BE2C (cell line): ENCODE data around the gene HINFP. TPM values are rescaled to one million over a fixed set of nuclear protein-coding genes. Genes with fewer than 3 reads are reported as not detected.

Experiments
- DNase-seq: peaks from one replicate; pipeline ENCODE4 v3.0.0-alpha.2; 2020
- H3K27me3 ChIP-seq: fragments of 250-450 bp; sonication (Bioruptor Pico); 2 replicates; pipeline ENCODE4 v1.5.1; 2020; ENCODE audit warnings: mild to moderate bottlenecking
- H3K36me3 ChIP-seq: fragments of 250-450 bp; sonication (Bioruptor Pico); 2 replicates; pipeline ENCODE4 v1.5.1; 2020; ENCODE audit warnings: mild to moderate bottlenecking
- H3K4me1 ChIP-seq: fragments of 250-450 bp; sonication (Bioruptor Pico); 2 replicates; pipeline ENCODE4 v1.5.1; 2020
- H3K4me3 ChIP-seq: 2 replicates; pipeline ENCODE4 v1.5.1; 2011; ENCODE audit warnings: low read depth, low read length
- H3K9me3 ChIP-seq: fragments of 250-450 bp; sonication (Bioruptor Pico); 2 replicates; pipeline ENCODE4 v1.5.1; 2020
- polyA plus RNA-seq: library from polyadenylated mRNA; unstranded; fragments of >200 nt; gene quantifications from one replicate; pipeline ENCODE4 v1.2.1, GENCODE V29; 2012; ENCODE audit warnings: low read depth, missing spikeins; ENCODE audit not compliant: insufficient read length, insufficient read depth
- TF ChIP-seq, protein P1 (sequence below): IDR thresholded peaks from 2 replicates; pipeline ENCODE4 v1.5.1; 2012; ENCODE audit warnings: mild to moderate bottlenecking, low read depth, low read length

The HINFP gene, protein sequence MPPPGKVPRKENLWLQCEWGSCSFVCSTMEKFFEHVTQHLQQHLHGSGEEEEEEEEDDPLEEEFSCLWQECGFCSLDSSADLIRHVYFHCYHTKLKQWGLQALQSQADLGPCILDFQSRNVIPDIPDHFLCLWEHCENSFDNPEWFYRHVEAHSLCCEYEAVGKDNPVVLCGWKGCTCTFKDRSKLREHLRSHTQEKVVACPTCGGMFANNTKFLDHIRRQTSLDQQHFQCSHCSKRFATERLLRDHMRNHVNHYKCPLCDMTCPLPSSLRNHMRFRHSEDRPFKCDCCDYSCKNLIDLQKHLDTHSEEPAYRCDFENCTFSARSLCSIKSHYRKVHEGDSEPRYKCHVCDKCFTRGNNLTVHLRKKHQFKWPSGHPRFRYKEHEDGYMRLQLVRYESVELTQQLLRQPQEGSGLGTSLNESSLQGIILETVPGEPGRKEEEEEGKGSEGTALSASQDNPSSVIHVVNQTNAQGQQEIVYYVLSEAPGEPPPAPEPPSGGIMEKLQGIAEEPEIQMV
- 84.1 TPM for polyA plus RNA-seq

DNA sequence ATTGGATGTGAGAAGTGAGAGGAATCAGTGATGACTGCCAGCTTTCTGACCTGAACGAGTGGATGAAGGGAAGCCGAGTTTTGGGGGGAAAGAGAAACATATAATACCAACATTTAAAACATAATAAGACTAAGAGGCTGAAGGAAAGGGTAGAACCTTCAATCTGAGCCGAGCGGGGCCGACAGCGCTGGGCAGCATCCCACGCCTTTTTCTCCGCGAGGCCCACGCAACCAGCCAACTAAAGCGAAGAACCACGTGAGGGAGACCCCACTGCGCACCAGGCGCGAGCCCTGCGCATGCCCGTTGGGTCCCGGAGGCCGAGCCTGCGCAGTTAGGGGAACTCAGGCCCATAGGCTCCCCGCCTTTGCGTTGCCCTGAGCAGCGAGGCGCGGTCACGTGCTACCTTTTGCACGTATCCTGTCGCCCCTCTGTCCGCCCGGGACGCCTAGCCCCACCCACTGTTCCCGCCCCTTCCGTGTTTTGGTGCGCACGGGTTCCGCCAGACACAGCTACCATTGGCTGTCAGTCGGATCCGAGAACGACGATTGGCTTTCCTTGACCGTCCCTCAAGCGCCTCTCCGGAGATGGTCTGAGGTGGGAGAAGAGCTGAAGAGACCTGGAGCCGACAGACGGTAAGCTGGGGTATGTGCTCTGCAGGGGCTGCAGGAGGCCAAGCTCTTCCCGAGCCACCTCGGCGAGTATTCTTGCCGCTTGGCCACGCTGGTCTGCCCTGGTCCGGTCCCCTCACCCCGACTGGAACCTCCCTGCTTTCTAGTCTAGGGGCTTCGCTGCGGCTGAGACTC, at the start of gene HINFP:
HINFP (plus strand) TSS at position 573 of the 803 bp plus-strand sequence. CDS start 5,365 bp downstream, outside the sequence.
- peaks cover 8% of the 10 kb centered on the region for H3K36me3 ChIP-seq
- H3K4me3 ChIP-seq = peak within 1 kb of the TSS; percentile 99
- H3K9me3 ChIP-seq = no peaks in the 10 kb centered on the region
- DNase-seq = peak; percentile 100
- H3K4me1 ChIP-seq = no peaks in the 10 kb centered on the region
- no peaks in the 10 kb centered on the region for H3K27me3 ChIP-seq
- TF ChIP-seq, protein P1, sequence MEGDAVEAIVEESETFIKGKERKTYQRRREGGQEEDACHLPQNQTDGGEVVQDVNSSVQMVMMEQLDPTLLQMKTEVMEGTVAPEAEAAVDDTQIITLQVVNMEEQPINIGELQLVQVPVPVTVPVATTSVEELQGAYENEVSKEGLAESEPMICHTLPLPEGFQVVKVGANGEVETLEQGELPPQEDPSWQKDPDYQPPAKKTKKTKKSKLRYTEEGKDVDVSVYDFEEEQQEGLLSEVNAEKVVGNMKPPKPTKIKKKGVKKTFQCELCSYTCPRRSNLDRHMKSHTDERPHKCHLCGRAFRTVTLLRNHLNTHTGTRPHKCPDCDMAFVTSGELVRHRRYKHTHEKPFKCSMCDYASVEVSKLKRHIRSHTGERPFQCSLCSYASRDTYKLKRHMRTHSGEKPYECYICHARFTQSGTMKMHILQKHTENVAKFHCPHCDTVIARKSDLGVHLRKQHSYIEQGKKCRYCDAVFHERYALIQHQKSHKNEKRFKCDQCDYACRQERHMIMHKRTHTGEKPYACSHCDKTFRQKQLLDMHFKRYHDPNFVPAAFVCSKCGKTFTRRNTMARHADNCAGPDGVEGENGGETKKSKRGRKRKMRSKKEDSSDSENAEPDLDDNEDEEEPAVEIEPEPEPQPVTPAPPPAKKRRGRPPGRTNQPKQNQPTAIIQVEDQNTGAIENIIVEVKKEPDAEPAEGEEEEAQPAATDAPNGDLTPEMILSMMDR = no peak

DNA sequence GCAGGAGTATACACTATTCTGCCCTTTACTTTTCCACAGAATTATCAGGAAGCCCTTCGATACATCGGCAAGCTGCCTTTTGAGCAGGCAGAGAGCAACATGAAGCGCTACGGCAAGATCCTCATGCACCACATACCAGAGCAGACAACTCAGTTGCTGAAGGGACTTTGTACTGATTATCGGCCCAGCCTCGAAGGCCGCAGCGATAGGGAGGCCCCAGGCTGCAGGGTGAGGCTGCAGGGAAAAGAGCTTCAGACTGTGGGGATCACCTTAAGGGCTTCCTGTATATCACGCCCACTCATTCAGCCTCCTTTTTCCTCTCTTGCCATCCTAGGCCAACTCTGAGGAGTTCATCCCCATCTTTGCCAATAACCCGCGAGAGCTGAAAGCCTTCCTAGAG, 43.5 kb upstream of the HINFP start:
- Histone ChIP-seq H3K36me3 (peaks cover 58% of the 10 kb centered on the region), H3K4me1 (no peaks in the 10 kb centered on the region), H3K4me3 (no peak overlapping the region), H3K9me3 (no peaks in the 10 kb centered on the region), H3K27me3 (no peaks in the 10 kb centered on the region)
- DNase-seq = no peak
- TF ChIP-seq, protein P1 = no peak

DNA sequence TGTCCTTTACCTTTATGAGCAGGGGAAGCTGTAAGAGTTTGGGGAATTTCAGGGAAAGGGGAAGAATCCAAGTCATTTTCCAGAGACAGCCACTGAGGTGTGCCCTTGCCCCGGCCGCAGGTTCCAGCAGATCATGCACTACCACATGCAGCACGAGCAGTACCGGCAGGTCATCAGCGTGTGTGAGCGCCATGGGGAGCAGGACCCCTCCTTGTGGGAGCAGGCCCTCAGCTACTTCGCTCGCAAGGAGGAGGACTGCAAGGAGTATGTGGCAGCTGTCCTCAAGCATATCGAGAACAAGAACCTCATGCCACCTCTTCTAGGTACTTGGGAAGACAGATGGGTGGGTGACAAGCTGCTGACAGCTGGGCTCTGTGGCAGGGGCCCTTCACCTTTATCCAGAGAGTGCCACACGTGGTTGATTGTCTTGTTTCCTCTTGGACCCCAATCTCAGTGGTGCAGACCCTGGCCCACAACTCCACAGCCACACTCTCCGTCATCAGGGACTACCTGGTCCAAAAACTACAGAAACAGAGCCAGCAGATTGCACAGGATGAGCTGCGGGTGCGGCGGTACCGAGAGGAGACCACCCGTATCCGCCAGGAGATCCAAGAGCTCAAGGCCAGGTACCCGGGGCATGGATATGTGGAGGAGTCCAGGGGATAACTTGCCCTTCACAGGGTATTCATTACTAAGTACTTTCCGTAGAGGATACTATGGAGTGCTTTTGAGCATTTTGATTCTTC, 42.5 kb upstream of the HINFP start:
- TF ChIP-seq, protein P1 = no peak
- H3K27me3 ChIP-seq = no peaks in the 10 kb centered on the region
- H3K9me3 ChIP-seq = no peaks in the 10 kb centered on the region
- H3K36me3 ChIP-seq = peaks cover 50% of the 10 kb centered on the region
- DNase-seq = no peak
- H3K4me1 ChIP-seq = no peaks in the 10 kb centered on the region
- no peak overlapping the region for H3K4me3 ChIP-seq

DNA sequence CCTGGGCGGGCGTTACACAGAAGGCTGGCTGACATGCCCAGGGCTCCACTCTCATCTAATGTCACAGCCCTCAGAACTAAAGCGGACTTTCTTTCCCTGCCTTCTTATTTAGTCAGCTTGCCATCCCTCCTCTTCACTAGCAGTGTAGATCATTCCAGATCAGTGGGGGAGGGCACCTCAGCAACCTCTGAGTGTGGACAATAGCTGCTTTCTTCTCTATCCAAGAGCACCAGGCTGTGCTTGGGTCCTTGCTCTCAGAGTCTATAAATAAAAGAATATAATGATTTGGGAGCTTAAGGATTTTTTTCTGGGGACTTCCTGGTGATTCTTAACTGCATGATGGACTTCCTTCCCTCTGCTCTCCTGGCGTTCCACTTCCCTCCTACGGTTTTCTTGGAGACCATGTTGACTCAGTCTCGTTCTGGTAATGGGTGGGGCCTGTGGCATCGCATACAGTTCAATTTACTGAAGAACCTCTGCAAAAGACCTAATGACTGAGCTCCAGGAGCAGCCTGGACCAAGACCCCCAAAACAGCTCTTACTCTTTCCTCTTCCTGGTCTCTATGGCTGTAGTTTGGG, 39.6 kb upstream of the HINFP start:
- TF ChIP-seq, protein P1 = no peak
- no peaks in the 10 kb centered on the region for H3K9me3 ChIP-seq
- no peak overlapping the region for H3K4me3 ChIP-seq
- H3K36me3 ChIP-seq = peaks cover 38% of the 10 kb centered on the region
- no peaks in the 10 kb centered on the region for H3K27me3 ChIP-seq
- DNase-seq = no peak
- no peaks in the 10 kb centered on the region for H3K4me1 ChIP-seq

DNA sequence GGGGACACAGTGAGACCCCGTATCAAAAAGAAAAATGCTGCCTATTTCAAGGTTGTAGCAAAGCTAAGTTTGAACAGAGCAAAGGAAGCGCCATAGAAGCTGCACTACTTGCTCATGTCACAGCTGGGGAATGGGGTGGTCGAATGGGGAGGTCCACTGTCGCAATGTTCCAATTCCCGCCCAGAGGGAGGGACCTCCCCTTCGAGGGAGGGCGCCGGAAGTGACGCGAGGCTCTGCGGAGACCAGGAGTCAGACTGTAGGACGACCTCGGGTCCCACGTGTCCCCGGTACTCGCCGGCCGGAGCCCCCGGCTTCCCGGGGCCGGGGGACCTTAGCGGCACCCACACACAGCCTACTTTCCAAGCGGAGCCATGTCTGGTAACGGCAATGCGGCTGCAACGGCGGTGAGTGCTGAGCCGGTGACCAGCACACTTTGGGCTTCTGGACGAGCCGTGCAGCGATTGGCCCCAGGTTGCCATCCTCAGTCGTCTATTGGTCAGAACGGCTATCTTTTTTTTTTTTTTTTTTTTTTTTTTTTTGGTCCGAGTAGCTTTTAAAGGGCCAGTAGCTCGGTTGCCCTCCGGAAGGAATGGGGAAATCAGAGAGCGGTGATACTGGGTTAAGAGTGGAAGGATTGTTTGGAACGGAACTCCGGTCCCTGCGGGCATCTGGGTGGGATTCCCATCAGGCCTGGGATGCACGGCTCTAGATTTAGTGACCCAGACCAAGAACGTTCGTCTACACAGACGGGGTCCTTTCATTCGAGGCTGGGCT, 36.5 kb upstream of the HINFP start, which contains the start of gene HMBS:
HMBS (plus strand) TSS at position 219 of the 774 bp plus-strand sequence; CDS start at position 372, 153 bp downstream.
- peaks cover 12% of the 10 kb centered on the region for H3K36me3 ChIP-seq
- H3K27me3 ChIP-seq = no peaks in the 10 kb centered on the region
- H3K4me1 ChIP-seq = peaks cover 8% of the 10 kb centered on the region; the same call in 1 of the 2 replicates
- H3K9me3 ChIP-seq = no peaks in the 10 kb centered on the region
- TF ChIP-seq, protein P1 = no peak
- peak within 1 kb of the TSS; percentile 86 for H3K4me3 ChIP-seq
- DNase-seq = peak; percentile 93
